ENCODE data around the gene MYO1B.

The MYO1B gene

GRCh38 chr2:191319186-191319585 lies 74.0 kb downstream of the MYO1B start:
- no peaks in the 10 kb centered on the region for H3K27me3 ChIP-seq (ENCODE audit: insufficient read depth, low read depth)
- no peak overlapping the region for H3K9ac ChIP-seq
- H3K4me2 ChIP-seq: no peak overlapping the region
- H3K4me1 ChIP-seq (ENCODE audit: low read depth, poor library complexity, severe bottlenecking): no peaks in the 10 kb centered on the region
- no peaks in the 10 kb centered on the region for H3K79me2 ChIP-seq (ENCODE audit: insufficient read depth, low read depth)
- TF ChIP-seq CTCF (conservative IDR thresholded peaks at IDR 0.05; ENCODE audit: low read depth, low read length): no peak
- H3K27ac ChIP-seq: no peak overlapping the region
- H3K4me3 ChIP-seq (IDR thresholded peaks at IDR 0.05; ENCODE audit: insufficient read depth, low read depth, low read length): no peak overlapping the region
- H3K36me3 ChIP-seq (ENCODE audit: insufficient read depth): no peaks in the 10 kb centered on the region
- H2AFZ ChIP-seq (ENCODE audit: low read depth): no peak overlapping the region
- H4K20me1 ChIP-seq (ENCODE audit: insufficient read depth): no peaks in the 10 kb centered on the region

GRCh38 chr2:191320881-191321280 lies 75.7 kb downstream of the MYO1B start:
- Histone ChIP-seq H3K27me3 (ENCODE audit: insufficient read depth, low read depth) (no peaks in the 10 kb centered on the region), H3K4me3 (IDR thresholded peaks at IDR 0.05; ENCODE audit: insufficient read depth, low read depth, low read length) (no peak overlapping the region), H3K27ac (no peak overlapping the region), H4K20me1 (ENCODE audit: insufficient read depth) (no peaks in the 10 kb centered on the region), H3K36me3 (ENCODE audit: insufficient read depth) (no peaks in the 10 kb centered on the region), H3K9ac (no peak overlapping the region), H3K4me1 (ENCODE audit: low read depth, poor library complexity, severe bottlenecking) (no peaks in the 10 kb centered on the region), H3K79me2 (ENCODE audit: insufficient read depth, low read depth) (no peaks in the 10 kb centered on the region), H3K4me2 (no peak overlapping the region), H2AFZ (ENCODE audit: low read depth) (no peak overlapping the region)
- TF ChIP-seq CTCF (conservative IDR thresholded peaks at IDR 0.05; ENCODE audit: low read depth, low read length): no peak

GRCh38 chr2:191321861-191322662 lies 76.9 kb downstream of the MYO1B start:
- H3K4me1 ChIP-seq (ENCODE audit: low read depth, poor library complexity, severe bottlenecking): no peaks in the 10 kb centered on the region
- no peak overlapping the region for H2AFZ ChIP-seq (ENCODE audit: low read depth)
- H4K20me1 ChIP-seq (ENCODE audit: insufficient read depth): no peaks in the 10 kb centered on the region
- H3K27me3 ChIP-seq (ENCODE audit: insufficient read depth, low read depth): no peaks in the 10 kb centered on the region
- H3K79me2 ChIP-seq (ENCODE audit: insufficient read depth, low read depth): no peaks in the 10 kb centered on the region
- H3K36me3 ChIP-seq (ENCODE audit: insufficient read depth): no peaks in the 10 kb centered on the region
- no peak overlapping the region for H3K4me2 ChIP-seq
- H3K9ac ChIP-seq: no peak overlapping the region
- no peak overlapping the region for H3K4me3 ChIP-seq (IDR thresholded peaks at IDR 0.05; ENCODE audit: insufficient read depth, low read depth, low read length)
- no peak for TF ChIP-seq CTCF (conservative IDR thresholded peaks at IDR 0.05; ENCODE audit: low read depth, low read length)
- no peak overlapping the region for H3K27ac ChIP-seq

- Histone ChIP-seq H3K4me2 (no peak overlapping the region), H2AFZ (ENCODE audit: low read depth) (no peak overlapping the region), H3K4me1 (ENCODE audit: low read depth, poor library complexity, severe bottlenecking) (no peaks in the 10 kb centered on the region), H3K27ac (no peak overlapping the region), H3K79me2 (ENCODE audit: insufficient read depth, low read depth) (no peaks in the 10 kb centered on the region), H3K36me3 (ENCODE audit: insufficient read depth) (no peaks in the 10 kb centered on the region), H3K9ac (no peak overlapping the region), H3K27me3 (ENCODE audit: insufficient read depth, low read depth) (no peaks in the 10 kb centered on the region), H3K4me3 (IDR thresholded peaks at IDR 0.05; ENCODE audit: insufficient read depth, low read depth, low read length) (no peak overlapping the region), H4K20me1 (ENCODE audit: insufficient read depth) (no peaks in the 10 kb centered on the region)
- no peak for TF ChIP-seq CTCF (conservative IDR thresholded peaks at IDR 0.05; ENCODE audit: low read depth, low read length)
Observed at GRCh38 chr2:191322828-191323506, 77.8 kb downstream of the MYO1B start.

Measured in KMS-11 (cell line).